CD4-positive, alpha-beta T cell treated with Interleukin-4 for 4 hours (primary cell): ENCODE data around the gene LXN.

Experiments
- DNase-seq: peaks from one replicate; pipeline ENCODE4 v3.0.0-alpha.2; 2020

The LXN gene

DNA sequence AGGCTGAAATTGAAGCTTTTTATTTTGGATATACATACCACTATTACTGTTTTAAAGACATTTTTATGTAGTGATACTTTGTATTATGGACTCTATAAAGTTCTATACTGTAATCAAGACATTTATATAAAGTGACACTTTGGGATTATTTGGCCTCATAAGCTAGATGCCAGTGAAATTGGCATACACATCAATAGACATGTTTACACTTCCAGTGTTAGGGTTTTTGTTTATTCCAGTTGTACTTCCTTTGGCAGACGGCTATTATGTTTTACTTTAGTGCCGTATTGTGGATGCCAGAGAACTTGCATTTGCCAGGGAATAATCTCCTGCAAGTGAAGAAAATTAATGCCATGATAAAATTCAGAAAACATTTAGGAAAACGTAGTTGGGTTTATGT lies 6.0 kb downstream of the LXN start:
- DNase-seq: no peak

DNA sequence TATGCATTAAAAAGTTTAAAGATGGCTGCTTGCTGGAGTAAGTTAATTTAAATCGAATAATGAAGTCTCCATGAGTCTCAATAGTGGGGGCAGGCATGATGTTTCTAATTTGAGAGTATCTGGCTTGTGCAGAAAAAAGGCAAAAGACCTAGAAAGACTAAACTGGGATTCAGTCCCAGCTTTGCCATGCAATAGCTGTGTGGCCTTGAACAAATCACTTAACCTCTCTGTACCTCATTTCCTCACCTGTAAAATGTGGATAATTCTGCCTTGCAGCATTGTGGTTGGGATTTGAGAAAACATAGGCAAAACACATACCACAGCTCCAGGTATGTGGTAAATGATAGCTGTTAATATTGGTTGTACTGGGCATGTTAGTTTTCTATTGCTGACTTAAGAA lies 8.6 kb downstream of the LXN start:
- no peak for DNase-seq

- DNase-seq: no peak
These were observed 9.2 kb downstream of the LXN start for GRCh38 chr3:158663246-158663645.

- DNase-seq: no peak
These were observed 11.7 kb downstream of the LXN start for GRCh38 chr3:158660711-158661110.

DNA sequence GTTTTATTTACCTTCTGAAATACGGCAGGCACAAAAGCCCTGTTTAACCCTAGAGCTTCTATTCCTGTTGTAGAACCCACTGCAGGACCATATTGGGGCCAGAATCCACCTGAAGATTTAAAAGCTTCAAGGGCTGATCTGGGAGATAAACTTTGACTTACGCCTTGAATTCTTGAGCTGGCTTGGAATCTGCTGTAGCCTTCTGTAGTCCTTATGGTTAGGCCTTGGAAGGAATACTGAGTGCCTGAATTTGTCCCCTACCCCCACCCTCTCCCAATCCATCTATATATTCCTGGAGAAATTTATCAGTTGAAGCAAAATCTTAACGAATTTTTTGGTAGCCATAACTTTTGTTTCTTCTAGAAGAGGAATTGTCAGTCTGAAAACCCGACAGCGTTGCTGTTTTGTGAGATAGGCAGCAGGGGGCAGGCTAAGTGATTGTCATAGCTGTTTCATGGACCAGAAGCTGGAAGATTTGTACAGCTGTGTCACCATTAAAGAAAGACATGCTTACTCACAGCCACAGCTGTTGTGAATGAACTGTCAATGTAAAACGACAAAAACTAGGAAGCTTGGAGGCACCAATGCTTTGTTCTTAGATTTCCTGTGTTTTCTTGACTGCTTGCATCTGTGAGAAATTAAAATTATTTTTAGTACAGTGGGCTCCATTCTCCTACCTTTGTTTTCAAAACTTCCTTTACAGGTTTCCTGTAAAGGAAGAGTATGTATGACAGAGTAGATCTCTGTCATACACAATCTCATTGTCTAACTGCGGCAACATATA lies 12.8 kb downstream of the LXN start:
- DNase-seq: peak; percentile 55

DNA sequence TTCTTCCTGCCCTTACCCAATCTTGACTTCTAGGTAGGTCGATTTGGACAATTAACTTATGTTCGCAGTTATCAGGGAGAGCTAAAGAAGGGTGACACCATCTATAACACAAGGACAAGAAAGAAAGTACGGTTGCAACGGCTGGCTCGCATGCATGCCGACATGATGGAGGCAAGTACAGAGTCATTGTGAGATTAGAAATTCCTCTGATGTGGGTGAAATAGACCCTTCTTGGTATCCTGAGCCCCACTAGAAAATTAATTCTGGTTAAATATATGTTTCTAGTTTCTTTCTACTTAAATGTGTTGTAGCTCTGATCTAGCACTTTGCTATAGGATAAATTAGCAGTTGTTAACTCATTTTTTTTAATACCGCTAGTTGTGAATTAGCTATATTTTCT lies 13.6 kb downstream of the LXN start:
- no peak for DNase-seq

DNA sequence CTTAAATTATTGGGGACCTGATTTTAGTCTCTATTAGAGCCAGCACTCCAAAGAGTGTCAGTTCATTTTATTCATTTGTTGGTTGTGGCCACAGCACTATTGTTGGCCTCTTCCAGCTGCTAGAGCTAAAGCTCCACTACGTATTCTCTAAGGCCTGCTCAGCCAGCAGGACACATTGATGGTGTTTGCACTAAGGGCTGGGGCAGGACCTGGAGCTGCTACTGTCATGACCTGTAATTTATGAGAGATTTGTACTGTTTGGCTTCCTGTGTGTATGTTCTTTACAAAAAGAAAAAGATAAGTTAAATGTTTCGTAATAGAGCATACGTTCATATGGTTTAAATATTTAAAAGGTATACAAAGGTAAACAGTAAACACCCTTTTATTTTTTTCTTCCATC lies 20.0 kb downstream of the LXN start:
- no peak for DNase-seq

DNA sequence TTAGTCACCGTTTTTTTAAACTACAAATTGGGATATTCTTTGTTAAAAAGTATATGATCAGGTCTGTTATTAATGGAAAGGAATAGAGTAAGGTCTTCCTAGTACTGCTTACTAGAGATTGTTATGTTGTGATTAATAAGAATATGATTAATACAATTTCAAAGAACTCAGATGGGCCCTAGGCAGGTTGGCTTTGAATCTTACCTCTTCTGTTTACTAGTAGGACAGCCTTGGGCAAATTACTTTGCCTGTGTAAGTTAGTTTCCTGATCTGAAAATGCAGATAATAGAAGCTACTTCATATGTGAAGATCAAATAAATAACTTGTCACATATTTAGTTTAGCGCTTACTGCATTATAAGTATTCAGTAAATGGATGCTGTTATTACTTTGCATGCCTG lies 21.3 kb downstream of the LXN start:
- no peak for DNase-seq

- DNase-seq: no peak
These were observed 22.7 kb downstream of the LXN start for GRCh38 chr3:158649791-158650190.

DNA sequence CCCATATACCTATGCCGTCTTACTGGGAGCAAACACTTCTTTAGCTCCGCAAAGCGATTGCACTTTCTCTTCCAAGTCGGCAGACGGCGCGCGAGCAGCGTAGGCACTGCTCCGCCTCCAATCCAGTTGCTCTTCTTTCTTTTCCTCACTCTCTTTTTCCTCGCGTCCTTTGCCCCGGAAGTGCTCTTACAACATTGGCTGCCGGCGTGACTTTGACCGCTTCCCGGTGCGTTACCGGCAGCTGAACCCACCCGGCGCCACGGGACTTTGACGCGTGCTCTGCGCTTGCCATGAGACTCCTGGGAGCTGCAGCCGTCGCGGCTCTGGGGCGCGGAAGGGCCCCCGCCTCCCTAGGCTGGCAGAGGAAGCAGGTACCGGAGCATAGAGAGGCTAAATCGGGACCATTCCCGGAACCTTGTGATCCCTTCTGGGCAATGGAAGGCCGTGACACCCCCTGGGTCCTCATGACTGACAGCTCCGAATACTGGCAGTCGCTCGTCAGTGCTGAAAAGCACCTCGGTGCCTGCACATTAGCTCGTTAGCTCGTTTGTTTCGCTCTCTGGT lies 28.0 kb downstream of the LXN start, which contains the start of gene GFM1:
Gene GFM1 (plus strand): TSS at position 183 of the 564 bp plus-strand sequence. CDS start 108 bp downstream, at position 291.
- peak; percentile 95 for DNase-seq

DNA sequence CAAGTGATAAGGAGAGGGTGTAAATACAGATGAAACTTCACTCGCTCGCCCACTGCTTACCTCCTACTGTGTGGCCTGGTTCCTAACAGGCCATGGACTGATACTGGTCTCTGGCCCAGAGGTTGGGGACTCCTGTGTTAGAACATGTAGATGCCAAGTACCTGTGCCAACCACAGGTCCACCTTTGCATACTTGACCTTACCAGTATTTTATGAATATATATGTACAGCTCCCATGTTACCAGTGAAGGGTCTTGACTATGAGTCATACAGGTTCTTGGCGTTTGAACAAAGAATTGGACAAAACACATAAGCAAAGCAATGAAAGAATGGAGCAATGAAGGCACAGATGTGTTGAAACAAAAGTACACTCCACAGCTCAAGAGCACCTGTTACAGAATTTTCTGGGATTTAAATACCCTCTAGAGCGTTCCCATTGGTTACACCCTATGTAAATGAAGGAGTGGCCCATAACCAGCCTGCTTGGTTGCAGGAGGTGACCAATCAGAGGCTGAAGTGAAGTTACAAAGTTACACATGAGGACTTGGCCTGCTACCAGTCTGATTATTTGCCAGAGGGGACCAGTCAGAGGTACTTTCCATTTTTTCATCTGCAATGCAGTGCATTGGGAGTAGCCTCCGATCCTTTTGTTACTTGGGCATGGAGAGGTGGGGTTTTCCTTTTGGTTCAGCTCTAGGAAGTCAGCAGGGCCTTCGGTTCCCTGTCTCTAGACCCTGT lies 29.8 kb downstream of the LXN start:
- no peak for DNase-seq

DNA sequence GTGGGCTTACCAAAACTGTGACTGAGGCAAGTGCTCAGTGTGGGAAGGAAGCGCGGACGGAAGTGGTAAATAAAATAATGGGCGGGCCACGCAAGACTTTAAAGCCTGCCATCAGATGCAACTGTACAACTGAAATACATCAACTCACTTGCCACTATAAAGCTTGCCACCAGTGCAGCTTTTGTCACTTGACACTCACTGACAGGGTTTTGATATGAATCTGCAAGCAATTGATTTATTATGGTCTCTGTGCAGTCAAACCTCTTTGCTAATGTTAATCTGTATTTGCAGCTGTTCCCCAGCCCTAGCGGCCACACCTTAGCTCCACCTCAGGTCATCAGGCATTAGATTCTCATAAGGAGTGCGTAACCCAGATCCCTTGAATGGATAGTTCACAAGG lies 30.4 kb downstream of the LXN start:
- DNase-seq: peak; percentile 39

DNA sequence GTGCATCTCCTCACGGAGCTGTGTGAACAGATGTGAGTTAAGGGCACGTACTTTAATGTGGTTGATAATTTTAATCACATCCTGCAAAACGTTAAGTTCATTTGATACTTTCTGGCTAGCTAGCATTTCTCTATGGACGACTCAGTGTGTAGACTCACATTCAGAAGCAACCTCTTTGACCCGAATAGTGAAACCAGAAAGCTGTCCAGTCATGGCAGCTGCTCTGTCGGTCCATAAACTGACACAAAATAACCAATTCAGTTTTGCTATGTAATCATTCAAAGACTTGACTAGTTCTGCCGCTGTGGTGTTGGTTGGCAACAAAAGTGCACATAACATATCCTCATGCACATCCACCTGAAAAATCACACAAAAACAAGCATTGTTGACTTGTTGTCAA lies 31.8 kb downstream of the LXN start:
- DNase-seq: no peak

GRCh38 chr3:158631981-158632380 lies 40.5 kb downstream of the LXN start:
- DNase-seq: no peak

DNA sequence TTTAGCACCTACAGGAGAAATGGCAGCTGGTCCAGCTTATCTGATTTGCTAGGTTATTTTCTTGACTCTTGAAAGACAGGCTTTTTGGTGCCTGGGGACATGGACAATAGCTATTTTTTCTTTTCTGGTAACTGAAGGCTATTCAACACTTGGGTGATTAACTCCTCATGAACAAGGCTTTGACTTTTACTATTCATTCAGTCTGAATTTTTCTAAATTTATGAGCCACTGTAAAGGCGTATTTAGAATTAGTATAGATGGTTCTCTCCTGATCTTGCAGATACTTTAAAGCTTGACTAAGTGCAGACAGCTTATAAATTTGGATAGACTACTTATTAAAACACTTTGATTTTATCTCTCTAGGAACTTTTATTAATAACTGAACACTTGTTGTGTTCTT lies 46.6 kb downstream of the LXN start:
- DNase-seq: no peak

DNA sequence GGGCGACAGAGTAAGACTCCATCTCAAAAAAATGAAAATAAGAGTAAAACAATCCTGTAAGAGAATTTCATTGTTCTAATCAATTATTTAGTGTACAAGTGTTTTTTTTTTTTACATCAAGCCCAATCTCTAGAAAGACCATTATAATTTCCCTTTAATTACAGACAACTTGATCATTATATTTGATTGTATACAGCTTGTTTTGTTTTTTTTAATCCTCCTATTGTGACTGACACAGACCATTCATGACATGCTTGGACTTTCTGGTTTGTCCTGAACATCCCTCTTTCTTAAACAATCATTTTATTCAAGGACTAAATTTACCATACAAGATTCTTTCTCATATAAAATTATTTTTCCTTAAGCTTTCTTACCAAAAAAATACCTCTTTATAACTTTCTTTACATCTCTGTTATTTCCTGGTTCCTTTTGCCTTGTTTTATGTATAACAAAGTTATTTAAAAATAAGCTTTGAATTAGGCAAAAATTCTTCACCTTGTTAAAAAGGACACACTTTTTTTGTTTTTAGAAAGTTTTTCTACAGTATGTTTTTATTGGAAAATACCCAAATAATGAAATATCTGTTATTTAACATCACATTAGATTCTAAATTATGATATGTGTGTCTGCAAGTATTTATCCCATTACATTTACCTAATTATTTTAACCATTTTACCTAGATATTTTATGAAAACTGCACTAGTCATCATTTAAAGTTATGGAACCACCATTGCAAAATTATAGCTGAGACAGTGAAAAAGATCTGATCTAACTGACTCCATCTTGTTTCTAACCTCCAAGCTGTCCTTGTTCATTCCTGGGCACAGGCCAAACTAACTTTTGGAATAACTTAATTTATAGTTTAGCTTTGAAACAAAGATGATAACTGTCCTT lies 54.2 kb downstream of the LXN start:
- no peak for DNase-seq
